EL (cell line): ENCODE data around the gene AFM.
"Not testable (repeated sequence)": the region's sequence is repeated elsewhere in the genome, so short reads cannot be mapped to it uniquely, and the experiment has no call there.

Source experiments
- DNase-seq: peaks from one replicate; pipeline ENCODE4 v3.0.0-alpha.2; 2016

AFM gene

DNA sequence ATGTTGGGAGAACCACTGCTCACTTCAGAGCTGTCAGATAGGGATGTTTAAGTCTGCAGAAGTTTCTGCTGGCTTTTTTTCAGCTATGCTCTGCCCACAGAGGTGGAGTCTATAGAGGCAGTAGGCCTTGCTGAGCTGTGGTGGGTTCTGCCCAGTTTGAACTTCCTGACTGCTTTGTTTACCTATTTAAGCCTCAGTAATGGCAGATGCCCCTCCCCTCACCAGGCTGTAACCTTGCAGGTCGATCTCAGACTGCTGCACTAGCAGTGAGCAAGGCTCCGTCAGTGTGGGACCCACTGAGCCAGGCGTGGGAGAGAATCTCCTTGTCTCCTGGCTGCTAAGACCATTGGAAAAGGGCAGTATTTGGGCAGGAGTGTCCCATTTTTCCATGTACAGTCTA is 36.8 kb downstream of the AFM start:
- DNase-seq: no peak

DNA sequence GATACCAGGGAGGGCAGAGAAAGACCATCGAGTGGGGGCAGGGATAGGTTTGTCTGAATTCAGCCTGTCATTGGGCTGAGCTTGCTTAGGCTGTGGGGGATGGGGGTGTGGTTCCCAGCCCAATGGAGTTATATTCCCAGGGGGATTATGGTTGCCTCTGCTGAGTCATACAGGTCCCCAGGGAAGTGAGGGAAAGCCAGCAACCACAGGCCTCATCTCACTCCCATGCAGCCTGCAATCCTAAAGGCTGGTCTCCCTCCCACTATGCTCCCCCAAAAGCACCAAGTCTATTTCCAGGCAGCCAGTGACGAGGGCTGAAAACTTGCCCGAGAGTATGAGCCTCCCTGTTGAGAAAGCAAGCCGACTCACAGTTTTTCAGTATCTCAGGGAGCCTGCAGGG is 39.3 kb downstream of the AFM start:
- peak; percentile 72 for DNase-seq

- DNase-seq: no peak
Observed at GRCh38 chr4:73523126-73523525, 41.6 kb downstream of the AFM start.

DNA sequence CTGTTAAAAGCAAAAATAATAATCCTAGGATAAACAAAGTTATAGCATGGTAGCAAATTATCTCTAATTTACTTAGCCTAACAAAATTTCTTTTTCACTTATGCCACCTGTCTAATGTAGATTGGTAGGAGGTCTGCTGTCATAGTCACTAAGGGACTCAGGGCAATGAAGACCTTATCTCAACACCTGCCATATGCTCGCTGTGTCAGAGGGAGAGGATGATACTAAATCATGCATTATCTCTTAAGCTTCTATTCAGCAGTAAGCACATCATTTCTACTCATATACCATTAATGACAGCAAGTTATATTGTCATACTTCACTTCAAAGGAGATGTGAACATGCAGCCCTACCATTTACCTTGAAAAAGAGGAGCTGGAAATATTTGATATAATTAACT is 44.1 kb downstream of the AFM start:
- no peak for DNase-seq

GRCh38 chr4:73527196-73527595 is 45.7 kb downstream of the AFM start:
- DNase-seq: no peak

GRCh38 chr4:73528171-73528570 is 46.6 kb downstream of the AFM start:
- DNase-seq: no peak

GRCh38 chr4:73533515-73534422 is 52.2 kb downstream of the AFM start:
- DNase-seq: no peak

- no peak for DNase-seq
Observed at GRCh38 chr4:73538162-73538561, 56.6 kb downstream of the AFM start.

DNA sequence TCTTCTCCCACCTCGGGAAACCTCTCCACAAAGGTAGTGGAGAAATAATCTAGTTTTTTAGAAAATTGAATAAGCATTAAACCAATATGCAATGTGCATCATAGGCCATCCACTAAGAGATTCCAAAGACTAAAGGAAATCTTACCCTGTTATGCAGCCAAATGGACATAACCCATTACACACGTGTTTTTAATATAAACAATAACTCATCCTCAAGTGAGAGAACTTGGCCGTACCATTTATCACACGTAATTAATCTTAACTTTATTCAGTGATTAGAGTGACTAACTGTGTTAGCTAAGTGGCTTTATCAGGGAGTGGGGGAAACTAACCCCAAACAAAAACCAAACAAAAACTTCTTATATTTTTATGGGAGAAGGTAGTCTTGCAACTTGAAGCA is 57.8 kb downstream of the AFM start:
- no peak for DNase-seq

GRCh38 chr4:73540826-73541225 is 59.3 kb downstream of the AFM start:
- DNase-seq: no peak

- DNase-seq: no peak
Observed at GRCh38 chr4:73541251-73541650, 59.7 kb downstream of the AFM start.

GRCh38 chr4:73544620-73545019 is 63.1 kb downstream of the AFM start:
- DNase-seq: no peak

DNA sequence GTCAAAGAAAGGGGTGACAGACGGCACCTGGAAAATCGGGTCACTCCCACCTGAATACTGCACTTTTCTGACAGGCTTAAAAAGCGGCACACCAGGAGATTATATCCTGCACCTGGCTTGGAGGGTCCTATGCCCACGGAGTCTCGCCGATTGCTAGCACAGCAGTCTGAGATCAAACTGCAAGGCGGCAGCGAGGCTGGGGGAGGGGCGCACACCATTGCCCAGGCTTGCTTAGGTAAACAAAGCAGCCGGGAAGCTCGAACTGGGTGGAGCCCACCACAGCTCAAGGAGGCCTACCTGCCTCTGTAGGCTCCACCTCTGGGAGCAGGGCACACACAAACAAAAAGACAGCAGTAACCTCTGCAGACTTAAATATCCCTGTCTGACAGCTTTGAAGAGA is 69.3 kb downstream of the AFM start:
- DNase-seq: not testable (repeated sequence)
